Right atrium auricular region (tissue), 2 donors: ENCODE measurements around the gene TSLP. TPM values are rescaled to one million over a fixed set of nuclear protein-coding genes. Genes with fewer than 3 reads are reported as not detected.

ENCODE experiments used
- DNase-seq: peaks from one replicate; pipeline ENCODE4 v3.0.0-alpha.2; 2019; ENCODE audit warnings: low spot score
- H3K27ac ChIP-seq, 2 donors: fragments of 200-600 bp; sonication (generic); 1 replicate in 1 of 2; 2 replicates in 1 of 2; pipeline ENCODE4 v1.5.1; 2016 to 2019
- H3K27me3 ChIP-seq, 2 donors: fragments of 200-600 bp; sonication (generic); one replicate each; pipeline versions ENCODE4 v1.5.1 to v1.6.0; 2017 to 2019
- H3K36me3 ChIP-seq: fragments of 200-600 bp; sonication (generic); one replicate; pipeline ENCODE4 v1.5.1; 2016
- H3K4me1 ChIP-seq, 2 donors: fragments of 200-600 bp; sonication (generic); one replicate each; pipeline versions ENCODE4 v1.5.1 to v1.6.0; 2017 to 2019
- H3K4me3 ChIP-seq, 2 donors: fragments of 200-600 bp; sonication (generic); 1 replicate in 1 of 2; 2 replicates in 1 of 2; pipeline ENCODE4 v1.5.1; 2017 to 2019; ENCODE audit warnings: mild to moderate bottlenecking in 1 of 2, moderate library complexity in 1 of 2
- H3K9me3 ChIP-seq, 2 donors: fragments of 200-600 bp; sonication (generic); one replicate each; pipeline ENCODE4 v1.5.1; 2019
- total RNA-seq, 2 donors: library from RNA; depleted of rRNA; stranded (reverse); fragments of >200 nt; gene quantifications; one replicate each; pipeline ENCODE4 v1.1.0, GENCODE V29; 2016
- TF ChIP-seq, protein P1 (sequence below), 2 donors: fragments of 200-600 bp; sonication (generic); IDR thresholded peaks; one replicate each; pipeline ENCODE4 v1.5.1; 2019; ENCODE audit warnings: antibody characterized with exemption in 2 of 2

Gene TSLP
- total RNA-seq, 2 donors from 2014 or later: 1.8 to 2.3 TPM

DNA sequence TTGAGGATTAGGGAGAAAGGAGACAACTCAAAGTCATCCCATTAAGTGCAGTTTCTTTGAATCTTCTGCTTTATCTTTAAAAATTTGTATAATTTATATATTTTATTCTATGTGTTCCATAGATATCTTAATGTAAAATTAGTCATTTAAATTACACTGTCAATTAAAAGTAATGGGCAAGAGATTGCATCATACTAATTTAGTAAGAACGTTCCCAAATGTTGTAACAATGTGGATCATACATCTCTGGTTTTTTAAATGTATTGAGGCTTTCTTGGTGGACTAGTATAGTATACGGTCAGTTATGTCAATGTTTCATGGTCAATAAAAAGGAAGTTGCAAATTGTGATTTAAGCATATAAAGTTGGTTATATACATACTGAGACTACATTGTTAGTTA, 6.2 kb downstream of the TSLP start:
- TF ChIP-seq, protein P1, sequence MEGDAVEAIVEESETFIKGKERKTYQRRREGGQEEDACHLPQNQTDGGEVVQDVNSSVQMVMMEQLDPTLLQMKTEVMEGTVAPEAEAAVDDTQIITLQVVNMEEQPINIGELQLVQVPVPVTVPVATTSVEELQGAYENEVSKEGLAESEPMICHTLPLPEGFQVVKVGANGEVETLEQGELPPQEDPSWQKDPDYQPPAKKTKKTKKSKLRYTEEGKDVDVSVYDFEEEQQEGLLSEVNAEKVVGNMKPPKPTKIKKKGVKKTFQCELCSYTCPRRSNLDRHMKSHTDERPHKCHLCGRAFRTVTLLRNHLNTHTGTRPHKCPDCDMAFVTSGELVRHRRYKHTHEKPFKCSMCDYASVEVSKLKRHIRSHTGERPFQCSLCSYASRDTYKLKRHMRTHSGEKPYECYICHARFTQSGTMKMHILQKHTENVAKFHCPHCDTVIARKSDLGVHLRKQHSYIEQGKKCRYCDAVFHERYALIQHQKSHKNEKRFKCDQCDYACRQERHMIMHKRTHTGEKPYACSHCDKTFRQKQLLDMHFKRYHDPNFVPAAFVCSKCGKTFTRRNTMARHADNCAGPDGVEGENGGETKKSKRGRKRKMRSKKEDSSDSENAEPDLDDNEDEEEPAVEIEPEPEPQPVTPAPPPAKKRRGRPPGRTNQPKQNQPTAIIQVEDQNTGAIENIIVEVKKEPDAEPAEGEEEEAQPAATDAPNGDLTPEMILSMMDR (IDR thresholded peaks at IDR 0.05): no peak
- Histone ChIP-seq H3K4me3 (no peak overlapping the region), H3K27me3 (no peaks in the 10 kb centered on the region)

DNA sequence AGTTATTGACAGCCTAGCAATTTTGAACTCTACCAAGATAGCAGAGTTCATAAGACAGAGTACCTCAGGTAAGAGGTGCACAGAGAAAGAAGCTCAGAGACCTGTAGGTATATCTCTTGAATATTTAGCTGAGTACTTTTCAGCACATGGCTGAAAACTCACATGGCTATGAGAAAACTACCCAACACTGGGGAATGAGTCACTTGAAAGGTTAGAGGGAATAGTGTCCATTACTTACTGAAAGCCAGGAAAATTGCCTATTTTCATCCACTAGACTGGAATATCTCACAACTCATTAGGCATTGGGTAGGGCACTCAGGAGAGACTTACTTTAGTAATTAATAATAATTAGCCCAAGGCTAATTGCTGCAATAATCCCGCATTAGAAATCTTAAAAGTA, 8.3 kb downstream of the TSLP start:
- no peak for DNase-seq
- Histone ChIP-seq H3K27me3 (no peaks in the 10 kb centered on the region), H3K9me3 (no peaks in the 10 kb centered on the region), H3K36me3 (no peaks in the 10 kb centered on the region), H3K4me3 (no peak overlapping the region), H3K4me1 (no peaks in the 10 kb centered on the region), H3K27ac (no peak overlapping the region)
- TF ChIP-seq, protein P1 (IDR thresholded peaks at IDR 0.05): no peak

More for the DNA sequence above, 6.2 kb downstream of the TSLP start:
- Histone ChIP-seq H3K9me3 (no peaks in the 10 kb centered on the region), H3K36me3 (no peaks in the 10 kb centered on the region), H3K4me1 (no peaks in the 10 kb centered on the region), H3K27ac (no peak overlapping the region)
- no peak for DNase-seq

DNA sequence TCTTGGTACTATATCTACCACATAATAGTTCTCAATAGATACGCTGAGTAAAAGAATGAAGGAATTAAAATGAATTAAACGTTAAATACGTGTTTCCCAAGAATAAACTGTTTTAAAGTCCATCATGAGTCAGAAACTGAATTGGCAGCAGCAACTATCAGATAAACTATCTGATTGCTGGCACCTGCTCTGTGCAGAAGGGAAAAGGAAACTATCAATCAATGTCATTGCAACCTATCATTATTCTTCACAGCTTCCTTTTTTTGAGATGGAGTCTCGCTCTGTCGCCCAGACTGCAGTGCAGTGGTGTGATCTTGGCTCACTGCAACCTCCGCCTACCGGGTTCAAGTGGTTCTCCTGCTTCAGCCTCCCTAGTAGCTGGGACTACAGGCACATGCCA, 11.8 kb downstream of the TSLP start:
- Histone ChIP-seq H3K9me3 (no peaks in the 10 kb centered on the region), H3K4me1 (no peaks in the 10 kb centered on the region), H3K27me3 (no peaks in the 10 kb centered on the region), H3K36me3 (no peaks in the 10 kb centered on the region), H3K4me3 (no peak overlapping the region), H3K27ac (no peak overlapping the region)
- no peak for DNase-seq
- TF ChIP-seq, protein P1 (IDR thresholded peaks at IDR 0.05): no peak

DNA sequence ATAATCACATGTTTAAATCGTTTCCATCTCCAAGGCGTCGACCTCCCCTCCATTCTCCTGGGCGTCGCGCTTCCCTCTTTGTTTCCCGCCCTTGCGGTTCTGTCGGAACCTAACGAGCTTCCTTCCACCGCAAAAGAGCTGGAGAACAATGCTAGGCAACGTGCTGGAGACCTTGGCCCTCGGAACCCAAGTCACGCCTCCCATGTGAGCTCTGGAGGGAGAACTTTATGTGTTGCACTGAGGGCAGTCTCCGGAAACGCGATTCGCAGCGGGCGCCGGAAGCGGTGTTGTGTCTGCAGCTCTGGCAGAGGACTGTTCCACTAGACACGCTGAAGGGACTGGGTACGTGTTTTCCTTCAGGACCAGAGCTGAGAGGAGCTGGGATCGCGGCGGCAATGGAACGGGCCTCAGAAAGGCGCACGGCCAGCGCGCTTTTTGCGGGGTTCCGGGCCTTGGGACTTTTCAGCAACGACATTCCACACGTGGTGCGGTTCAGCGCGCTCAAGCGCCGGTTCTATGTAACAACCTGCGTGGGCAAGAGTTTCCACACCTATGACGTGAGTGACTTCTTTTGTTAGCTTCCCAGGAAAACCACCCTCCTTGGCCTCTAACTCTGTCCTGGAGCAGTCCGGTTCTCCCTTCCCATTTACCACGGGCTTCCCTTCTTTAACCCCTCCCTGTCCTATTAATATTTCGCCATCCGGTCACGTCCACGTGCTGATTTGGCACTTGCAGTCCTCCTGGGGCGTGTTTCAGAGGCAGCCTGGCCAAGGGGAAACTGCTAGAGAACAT, 20.7 kb downstream of the TSLP start, which contains the start of gene WDR36:
Gene WDR36 (plus strand): TSS at position 287 of the 792 bp plus-strand sequence. CDS start 109 bp downstream, at position 396.
- TF ChIP-seq, protein P1 (IDR thresholded peaks at IDR 0.05): no peak
- Histone ChIP-seq H3K4me3 (peak within 1 kb of the TSS; percentile 69 to 80), H3K36me3 (no peaks in the 10 kb centered on the region), H3K9me3 (no peaks in the 10 kb centered on the region), H3K4me1 (peaks cover 0 to 26% of the 10 kb centered on the region in 2 donors), H3K27me3 (no peaks in the 10 kb centered on the region), H3K27ac (peak within 1 kb of the TSS; percentile 79 to 86)
- peak; percentile 96 for DNase-seq

DNA sequence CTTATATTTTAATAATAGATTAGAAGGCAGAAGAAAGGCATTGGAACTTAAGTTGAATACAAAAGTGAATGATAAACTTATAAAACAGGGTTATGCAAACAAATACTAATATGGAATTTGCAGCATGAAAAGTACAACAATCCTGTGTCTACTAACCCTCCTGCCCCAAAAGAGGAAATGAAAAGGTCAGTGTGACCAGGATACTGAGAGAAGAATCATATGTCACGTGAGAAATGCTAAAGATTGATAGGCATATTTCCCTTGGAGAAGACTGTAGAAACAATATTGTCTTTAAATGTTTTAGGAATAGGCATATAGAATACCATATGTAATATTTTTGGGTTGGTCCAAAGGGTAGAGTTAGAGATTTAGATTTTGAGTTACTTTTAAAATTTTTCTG, 24.5 kb downstream of the TSLP start:
- TF ChIP-seq, protein P1 (IDR thresholded peaks at IDR 0.05): no peak
- H3K36me3 ChIP-seq: peaks cover 18% of the 10 kb centered on the region

More for the DNA sequence above, 24.5 kb downstream of the TSLP start:
- no peak overlapping the region for H3K27ac ChIP-seq
- no peak for DNase-seq
- H3K9me3 ChIP-seq: no peaks in the 10 kb centered on the region
- H3K27me3 ChIP-seq: no peaks in the 10 kb centered on the region
- peaks cover 0 to 26% of the 10 kb centered on the region in 2 donors for H3K4me1 ChIP-seq
- no peak overlapping the region for H3K4me3 ChIP-seq
